IPS-18c (cell line): ENCODE data around the gene DRD2.

Experiments used
- H3K4me3 ChIP-seq: 2 replicates; pipeline ENCODE4 v1.7.0; 2013; ENCODE audit warnings: low read depth, mild to moderate bottlenecking, low read length, moderate library complexity; ENCODE audit not compliant: insufficient read depth
- H3K9me3 ChIP-seq: one replicate; pipeline ENCODE4 v1.6.1; 2013; ENCODE audit warnings: mild to moderate bottlenecking, low read length, moderate library complexity; ENCODE audit not compliant: control insufficient read depth, insufficient read depth

Gene DRD2

DNA sequence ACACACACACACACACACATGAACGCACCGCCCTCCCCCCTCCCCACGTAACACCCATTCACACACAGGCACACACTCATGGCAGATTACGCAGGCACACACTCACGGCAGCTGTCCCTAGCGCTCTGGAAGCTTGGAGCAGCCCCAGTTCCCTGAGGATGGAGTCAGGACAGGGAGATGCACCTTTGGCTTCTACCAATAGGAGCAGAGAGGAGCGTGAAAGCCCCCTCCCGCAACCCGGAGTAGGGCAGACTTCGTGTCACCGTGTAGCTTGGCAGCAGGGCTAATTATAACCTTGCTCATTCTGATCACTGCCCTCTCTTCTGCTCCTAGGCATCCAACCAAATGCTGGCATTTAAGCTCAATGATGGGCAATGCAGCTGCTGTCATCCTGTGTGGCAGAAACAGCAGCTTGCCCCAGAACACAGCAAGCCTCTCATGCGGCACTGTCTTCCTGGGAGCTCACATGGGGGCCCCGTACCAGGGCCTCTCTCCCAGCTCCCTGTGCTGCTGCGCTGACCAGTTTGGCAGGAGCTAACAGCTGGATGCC, 55.7 kb downstream of the DRD2 start:
- Histone ChIP-seq H3K9me3 (no peaks in the 10 kb centered on the region), H3K4me3 (no peak overlapping the region)

DNA sequence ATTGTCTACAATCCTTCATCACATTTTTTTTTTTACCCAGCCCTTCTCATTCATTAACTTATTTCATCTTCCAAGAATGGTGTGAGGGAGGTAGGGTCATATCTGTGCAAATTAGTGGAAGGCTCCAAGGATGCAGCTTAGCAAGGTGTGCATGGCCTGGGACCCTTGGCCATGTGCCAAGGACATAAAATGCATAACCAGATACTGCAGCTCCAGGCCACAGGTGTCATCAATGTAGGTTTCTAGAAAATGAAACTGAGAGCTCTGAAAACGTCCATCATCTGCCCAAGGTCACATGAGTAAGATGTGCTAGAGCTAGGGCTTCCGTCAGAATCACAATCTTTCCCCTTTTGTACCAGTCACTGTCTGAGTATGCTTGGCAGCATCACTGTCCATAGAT, 57.8 kb downstream of the DRD2 start:
- Histone ChIP-seq H3K4me3 (no peak overlapping the region), H3K9me3 (no peaks in the 10 kb centered on the region)

DNA sequence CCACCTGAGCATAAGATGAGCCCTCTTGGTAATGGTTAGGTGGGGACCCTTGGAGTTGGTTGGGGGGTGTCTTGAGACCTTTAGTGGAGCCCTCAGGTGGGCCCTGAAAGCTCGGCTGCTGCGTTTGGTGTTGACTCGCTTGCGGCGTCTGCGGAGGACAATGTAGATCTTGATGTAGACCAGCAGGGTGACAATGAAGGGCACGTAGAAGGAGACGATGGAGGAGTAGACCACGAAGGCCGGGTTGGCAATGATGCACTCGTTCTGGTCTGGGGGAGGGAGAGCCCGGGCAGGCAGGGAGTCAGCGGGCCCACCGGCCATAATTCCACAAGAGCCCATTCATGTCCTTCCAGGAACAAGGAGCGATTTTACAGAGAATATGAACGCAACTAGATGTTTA, 59.9 kb downstream of the DRD2 start:
- H3K9me3 ChIP-seq, result no peaks in the 10 kb centered on the region

DNA sequence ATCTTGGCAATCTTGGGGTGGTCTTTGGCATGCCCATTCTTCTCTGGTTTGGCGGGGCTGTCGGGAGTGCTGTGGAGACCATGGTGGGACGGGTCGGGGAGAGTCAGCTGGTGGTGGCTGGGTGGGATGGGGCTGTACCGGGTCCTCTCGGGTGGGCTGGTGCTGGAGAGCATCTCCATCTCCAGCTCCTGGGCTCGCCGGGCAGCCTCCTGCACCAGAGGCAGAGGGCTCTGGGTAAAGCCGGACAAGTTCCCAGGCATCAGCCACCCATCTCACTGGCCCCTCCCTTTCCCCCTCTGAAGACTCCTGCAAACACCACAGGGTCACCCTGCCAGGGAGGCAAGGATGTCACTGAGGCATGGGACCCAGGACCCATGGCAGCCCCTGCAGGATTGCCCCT, 62.5 kb downstream of the DRD2 start:
- no peak overlapping the region for H3K4me3 ChIP-seq

More for the DNA sequence above, 59.9 kb downstream of the DRD2 start:
- no peak overlapping the region for H3K4me3 ChIP-seq

DNA sequence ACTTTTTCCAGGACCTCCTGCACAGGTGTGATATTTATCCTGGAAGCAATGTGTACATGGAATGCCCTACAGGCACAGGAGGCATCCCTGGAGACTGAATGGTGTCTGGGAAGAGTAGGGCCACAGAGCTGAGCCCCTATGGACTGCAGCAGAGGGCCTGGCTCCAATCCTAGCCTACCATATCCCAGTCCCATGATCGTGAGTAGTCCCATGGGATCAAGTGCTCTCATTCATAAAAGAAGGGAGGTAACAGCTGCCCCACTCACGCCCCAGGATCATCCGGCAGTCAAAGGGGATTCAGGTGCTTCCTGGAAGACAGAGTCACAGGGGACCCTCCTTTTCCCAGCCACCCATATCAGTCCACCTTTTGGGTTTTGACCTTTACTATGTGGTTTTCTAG, 63.7 kb downstream of the DRD2 start:
- H3K4me3 ChIP-seq, result no peak overlapping the region
- no peaks in the 10 kb centered on the region for H3K9me3 ChIP-seq

More for the DNA sequence above, 62.5 kb downstream of the DRD2 start:
- no peaks in the 10 kb centered on the region for H3K9me3 ChIP-seq

DNA sequence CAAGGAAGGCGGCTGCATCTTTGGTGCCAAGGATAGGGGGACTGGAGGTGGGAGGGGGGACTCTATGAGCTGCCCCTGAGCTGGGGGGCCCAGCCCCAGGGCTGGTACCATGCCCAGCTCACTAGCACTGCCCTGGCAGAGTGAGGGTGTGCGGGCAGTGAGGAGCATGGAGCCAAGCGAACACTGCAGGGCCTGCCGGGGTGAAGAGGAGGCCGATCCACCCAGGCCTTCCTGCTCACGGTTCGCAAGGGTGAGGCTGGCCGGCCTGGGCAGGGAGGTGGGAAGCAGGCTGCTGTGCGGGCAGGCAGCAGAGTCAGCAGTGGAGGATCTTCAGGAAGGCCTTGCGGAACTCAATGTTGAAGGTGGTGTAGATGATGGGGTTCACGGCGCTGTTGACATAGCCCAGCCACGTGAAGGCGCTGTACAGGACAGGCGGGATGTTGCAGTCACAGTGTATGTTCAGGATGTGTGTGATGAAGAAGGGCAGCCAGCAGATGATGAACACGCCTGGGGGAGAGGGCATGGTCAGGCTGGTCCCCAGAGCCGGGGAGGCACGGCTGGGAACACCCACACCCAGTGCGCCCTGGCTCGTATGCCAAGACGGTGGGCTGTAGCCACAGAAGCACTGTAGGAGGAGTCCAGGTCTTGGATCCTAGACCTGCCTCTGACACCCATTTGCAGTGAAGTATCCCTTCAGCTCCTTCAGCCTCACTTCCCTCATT, 64.6 kb downstream of the DRD2 start:
- no peaks in the 10 kb centered on the region for H3K9me3 ChIP-seq
- H3K4me3 ChIP-seq, result no peak overlapping the region

DNA sequence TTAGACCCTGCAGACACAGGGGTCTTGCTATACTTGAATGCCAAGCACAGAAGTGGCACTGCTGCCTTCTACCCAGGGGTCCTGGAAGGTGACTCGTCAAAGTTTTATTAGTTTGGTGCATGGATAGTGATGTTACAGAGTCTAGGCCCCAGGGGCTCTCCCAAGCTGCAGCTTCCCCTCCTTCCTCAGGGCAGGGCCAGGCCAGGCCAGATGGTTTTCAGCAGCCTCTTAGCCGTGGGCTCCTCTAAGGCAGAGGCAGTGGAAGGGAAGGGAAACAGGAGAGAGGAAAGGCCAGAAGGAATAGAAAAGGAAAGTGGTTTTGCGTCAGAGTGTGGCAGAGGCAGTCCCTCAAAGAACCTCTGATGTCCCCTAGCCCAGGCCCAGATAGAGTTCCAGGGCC, 65.7 kb downstream of the DRD2 start:
- no peak overlapping the region for H3K4me3 ChIP-seq
- H3K9me3 ChIP-seq, result no peaks in the 10 kb centered on the region

DNA sequence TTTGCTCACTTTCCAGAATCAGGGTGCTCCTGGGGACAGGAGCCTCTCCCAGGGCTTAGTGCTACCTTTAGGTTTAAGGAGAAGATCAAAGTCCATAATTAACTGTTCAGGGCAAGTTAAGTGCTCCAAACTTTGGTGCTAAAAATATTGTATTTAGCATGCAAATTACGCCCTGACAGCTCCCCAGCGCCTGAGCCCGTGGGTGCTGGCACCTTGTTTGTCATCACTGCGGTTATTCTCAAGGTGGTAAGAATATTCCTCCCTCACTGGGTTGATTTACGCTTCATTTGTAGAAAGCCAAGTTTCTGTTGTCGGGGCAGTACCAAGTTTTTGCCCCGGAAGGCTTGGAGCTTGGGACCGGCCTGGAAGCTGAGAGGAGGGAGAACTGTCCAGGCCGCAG, 66.3 kb downstream of the DRD2 start:
- no peak overlapping the region for H3K4me3 ChIP-seq
- H3K9me3 ChIP-seq, result no peaks in the 10 kb centered on the region

DNA sequence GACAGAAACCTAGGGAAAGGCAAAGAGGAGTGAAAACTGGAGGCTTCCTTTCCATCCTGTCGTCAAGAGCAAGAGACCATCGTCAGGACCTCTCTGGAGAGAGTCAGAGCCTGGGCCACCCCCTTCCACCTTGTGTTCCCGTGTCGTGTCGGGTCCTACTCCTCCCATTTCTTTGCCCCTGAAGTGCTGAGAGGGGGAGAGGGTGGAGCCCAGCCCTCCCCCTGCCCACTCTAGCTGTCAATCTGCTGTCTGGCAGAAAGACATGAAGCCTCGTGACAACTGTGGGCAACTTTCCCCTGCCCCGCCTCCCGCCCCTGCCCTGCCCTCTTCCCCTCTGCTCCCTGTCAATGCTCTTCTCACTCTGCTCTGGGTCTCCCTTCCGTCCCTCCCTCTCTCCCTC, 67.0 kb downstream of the DRD2 start:
- no peak overlapping the region for H3K4me3 ChIP-seq
- no peaks in the 10 kb centered on the region for H3K9me3 ChIP-seq

DNA sequence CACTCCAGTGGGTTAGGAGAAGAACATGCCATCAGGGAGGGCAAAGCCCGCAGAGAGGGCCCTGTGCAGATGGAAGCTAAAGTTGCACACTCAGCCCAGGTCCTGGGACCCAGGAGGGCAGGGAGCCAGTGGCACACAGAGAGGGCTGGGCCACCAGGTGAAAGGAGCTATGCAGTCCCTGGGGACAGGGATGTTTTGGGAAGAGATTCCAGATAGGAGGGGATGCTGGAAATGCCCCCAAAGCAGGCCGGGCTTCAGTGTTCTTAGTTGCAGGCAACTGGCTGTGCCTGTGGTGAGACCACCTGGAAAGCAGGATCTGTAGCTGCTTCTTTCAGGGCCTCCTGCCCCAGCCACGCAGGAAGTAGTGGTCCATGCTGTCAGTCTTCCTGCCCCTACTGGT, 68.0 kb downstream of the DRD2 start:
- H3K4me3 ChIP-seq, result no peak overlapping the region
- H3K9me3 ChIP-seq, result no peaks in the 10 kb centered on the region

DNA sequence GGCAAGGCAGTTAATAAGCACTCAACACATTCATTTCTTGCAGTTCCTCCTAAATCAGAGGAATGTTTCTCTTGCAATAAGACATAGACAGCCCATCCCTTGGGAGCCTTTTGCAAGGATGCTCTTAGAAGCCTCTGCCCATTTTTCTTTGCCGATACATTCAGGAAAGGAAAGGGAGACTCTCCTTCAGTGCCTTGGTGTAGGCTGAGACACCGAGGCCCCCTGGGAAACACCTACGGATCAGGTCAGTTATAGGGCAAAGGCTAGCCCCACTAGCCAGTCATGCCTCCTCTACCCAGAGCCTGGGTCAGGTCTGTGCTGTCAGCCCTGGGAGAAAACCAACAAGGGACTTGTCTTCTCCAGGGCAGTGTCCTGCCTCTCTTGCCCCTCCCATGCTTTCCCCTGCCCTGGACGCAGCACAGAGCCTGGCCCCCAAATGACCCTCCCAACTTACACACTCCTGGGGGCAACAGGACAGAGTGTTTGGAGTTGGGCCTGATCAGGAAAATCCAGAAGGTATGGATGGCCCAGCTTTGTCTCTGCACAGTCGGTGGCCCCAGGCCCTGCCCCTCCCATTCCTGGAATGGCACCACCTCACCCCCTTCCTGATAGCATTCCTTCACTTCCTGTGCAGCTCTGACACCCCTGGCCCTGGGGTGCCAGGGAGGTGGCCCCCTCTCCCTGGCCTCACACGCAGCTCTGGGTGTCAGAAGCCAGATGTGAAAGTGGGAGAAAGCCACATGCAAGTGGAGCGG, 69.3 kb downstream of the DRD2 start:
- Histone ChIP-seq H3K4me3 (no peak overlapping the region), H3K9me3 (no peaks in the 10 kb centered on the region)

DNA sequence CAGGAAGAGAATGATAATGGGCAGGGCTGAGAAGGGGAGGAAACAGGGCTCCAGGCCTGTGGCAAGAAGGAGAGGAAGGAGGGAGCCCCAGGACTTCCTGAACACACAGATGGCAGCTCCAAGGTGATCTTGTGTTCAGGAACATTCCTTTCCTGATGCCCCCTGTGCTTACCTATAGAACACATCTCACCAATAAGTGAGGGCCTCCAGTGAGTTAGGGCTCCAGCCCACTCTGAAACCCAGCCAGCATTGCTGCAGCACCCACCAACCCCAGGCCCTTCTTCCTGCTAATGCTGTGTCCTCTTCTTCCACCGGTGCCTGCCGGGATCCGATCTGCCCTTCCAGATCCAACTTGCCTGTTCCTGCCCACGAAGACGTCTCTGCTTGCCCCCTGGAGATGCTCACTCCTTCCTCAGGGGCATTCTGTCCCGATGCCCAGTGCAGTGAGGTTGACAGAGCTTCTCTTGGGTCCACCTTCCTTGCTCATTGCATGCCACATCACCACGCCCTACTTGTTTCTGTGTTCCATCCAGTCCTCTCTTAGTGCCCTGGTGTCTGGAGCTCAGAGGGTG, 70.3 kb downstream of the DRD2 start:
- H3K9me3 ChIP-seq, result no peaks in the 10 kb centered on the region
- H3K4me3 ChIP-seq, result no peak overlapping the region

DNA sequence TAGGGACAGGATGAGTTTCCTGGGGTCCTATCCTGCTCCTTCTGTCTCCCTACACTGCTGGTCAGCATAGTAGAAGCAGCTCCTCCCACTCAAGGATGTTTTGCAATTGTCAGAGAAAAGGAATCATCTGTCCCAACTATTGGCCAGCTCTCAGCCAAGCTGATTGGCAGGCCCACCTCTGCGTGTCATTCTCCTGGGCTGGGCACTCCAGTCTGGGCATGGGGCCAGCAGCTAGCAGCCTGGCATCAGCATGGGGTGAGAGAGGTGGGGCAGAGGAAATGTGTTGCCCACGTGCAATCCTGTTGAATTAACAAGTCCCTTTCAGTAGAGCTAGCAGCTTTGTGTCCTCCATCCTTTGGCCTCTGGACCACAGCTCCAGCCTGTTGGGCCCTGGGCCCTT, 73.5 kb downstream of the DRD2 start:
- Histone ChIP-seq H3K9me3 (no peaks in the 10 kb centered on the region), H3K4me3 (no peak overlapping the region)

DNA sequence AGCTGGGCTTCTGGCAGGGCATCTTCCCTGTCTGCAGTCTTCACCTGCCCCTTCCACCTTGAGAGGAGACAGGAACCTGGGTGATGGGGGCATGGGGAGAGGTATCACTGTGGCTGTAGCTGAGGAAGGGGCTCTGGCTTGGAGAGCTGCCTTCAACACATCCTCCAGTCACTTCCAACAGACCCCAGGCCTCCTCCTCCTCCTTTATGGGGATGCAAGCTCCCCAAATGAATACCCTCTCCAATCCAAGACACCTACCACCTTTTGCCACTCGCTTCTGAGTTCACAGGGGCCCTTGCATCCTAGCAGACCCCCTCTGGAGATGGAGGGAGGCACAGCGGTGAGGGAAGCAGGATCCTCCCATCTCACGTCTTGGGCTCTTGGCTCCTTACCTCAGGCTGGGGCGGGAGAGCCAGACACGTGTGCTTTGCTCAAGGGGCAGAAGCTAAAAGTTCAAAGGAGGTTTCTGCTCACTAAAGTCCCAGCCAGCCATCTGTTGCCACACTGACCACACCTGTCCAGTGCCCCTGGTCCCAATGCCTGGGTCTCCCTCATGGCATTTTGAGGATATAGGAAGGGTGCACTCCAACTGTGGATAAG, 74.5 kb downstream of the DRD2 start:
- Histone ChIP-seq H3K4me3 (no peak overlapping the region), H3K9me3 (no peaks in the 10 kb centered on the region)

DNA sequence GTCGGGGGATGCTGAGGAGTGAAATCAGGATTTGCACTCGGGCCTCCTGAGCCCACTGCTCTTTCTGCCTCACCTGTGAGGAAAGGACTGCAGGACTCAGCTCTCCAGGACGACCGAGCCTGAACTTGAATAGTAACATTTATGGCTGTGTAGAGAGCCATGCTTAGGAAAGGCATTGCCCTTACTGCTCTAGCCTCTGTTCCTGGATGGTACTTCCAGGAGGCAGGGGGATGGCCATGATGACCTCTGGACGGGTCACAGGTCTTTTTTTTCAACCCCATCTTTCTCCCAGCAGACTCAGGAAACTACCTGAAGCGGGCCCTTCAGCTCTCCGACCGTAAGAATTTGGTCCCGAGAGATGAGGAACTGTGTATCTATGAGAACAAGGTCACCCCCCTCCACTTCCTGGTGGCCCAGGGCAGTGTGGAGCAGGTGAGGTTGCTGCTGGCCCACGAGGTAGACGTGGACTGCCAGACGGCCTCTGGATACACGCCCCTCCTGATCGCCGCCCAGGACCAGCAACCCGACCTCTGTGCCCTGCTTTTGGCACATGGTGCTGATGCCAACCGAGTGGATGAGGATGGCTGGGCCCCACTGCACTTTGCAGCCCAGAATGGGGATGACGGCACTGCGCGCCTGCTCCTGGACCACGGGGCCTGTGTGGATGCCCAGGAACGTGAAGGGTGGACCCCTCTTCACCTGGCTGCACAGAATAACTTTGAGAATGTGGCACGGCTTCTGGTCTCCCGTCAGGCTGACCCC, 76.3 kb downstream of the DRD2 start:
- H3K4me3 ChIP-seq, result no peak overlapping the region
- no peaks in the 10 kb centered on the region for H3K9me3 ChIP-seq

DNA sequence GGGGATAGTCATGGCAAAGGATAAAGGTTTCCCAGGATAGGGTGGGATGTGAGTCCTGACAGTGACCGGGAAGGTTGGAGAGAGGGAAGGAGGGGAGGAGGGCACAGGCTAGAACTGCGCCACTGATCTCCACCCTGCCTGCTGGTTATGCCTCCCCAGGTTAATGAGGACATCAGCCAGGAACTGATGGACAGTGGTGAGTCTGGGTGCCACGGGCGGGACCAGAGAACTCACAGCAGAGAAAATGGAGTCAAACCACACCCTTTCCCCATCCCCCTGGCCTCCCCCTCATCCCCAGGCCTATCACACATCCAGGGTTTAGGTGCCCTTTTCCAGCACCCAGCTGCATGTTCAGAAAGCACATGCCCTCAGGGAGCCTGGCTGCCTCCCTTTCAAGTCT, 77.4 kb downstream of the DRD2 start:
- Histone ChIP-seq H3K4me3 (no peak overlapping the region), H3K9me3 (no peaks in the 10 kb centered on the region)

DNA sequence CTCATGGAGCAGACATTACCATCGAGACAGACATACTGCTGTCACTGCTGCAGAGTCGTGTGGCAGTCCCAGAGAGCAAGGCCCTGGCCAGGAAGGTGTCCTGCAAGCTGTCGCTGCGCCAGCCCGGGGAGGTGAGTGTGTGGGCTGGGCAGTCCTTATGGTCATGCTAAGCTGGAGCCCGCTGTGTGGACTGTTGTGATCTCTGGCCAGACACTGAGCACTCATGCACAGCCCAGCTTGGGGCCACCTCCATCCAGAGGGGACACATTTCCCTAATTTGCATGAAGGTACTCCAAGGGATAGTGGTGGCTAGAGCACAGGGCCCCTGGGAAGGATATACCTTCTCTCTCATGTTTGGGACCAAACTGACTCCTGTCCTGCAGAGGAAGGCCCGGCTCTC, 78.0 kb downstream of the DRD2 start:
- no peaks in the 10 kb centered on the region for H3K9me3 ChIP-seq

More for the DNA sequence above, 78.0 kb downstream of the DRD2 start:
- no peak overlapping the region for H3K4me3 ChIP-seq
